ENCODE data around the gene TMX4.

DNA sequence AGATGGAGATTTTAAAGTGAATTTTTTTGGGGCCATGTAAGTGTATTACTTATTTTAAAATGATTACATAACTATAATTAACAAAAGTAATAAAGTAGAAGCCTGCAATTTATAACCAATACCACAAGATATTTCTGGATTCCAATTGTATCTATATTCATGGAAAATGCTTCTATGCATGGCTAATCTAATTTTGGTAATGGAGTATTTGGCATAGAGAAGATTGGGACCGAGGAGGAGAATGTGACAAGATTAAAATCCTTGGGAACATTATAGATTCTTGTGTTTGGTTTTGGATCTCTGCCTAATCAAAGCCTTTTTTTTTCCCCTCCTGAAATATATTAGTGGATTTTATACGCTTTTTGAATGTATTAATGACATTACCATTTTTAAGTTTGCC is 12.9 kb upstream of the TMX4 start:
- TF ChIP-seq POLR2A (IDR thresholded peaks at IDR 0.05; ENCODE audit: low read depth, low read length), result no peak
- TF ChIP-seq TAF1 (IDR thresholded peaks at IDR 0.05; ENCODE audit: borderline replicate concordance, low read depth, low read length), result no peak
- TF ChIP-seq POLR2AphosphoS5 (IDR thresholded peaks at IDR 0.05; ENCODE audit: low read depth, low read length), result no peak
